H1 (cell line): ENCODE data around the gene ARMH4.

Source experiments
- ATF3 ChIP-seq: IDR thresholded peaks from 2 replicates; pipeline ENCODE4 v1.6.1; 2011; ENCODE audit warnings: low read depth, mild to moderate bottlenecking, low read length; ENCODE audit not compliant: insufficient read depth
- CHD7 ChIP-seq: fragments of 300-600 bp; sonication (generic); IDR thresholded peaks from 2 replicates; pipeline ENCODE4 v1.7.1; 2012; ENCODE audit warnings: low read length, moderate library complexity, mild to moderate bottlenecking, inconsistent platforms; ENCODE audit not compliant: insufficient replicate concordance
- E2F6 ChIP-seq: IDR thresholded peaks from 2 replicates; pipeline ENCODE4 v1.6.1; 2012; ENCODE audit warnings: inconsistent platforms
- EP300 ChIP-seq, 2 experiments: IDR thresholded peaks; 1 replicate in 1 of 2; 2 replicates in 1 of 2; pipeline ENCODE4 v1.6.1; 2011 to 2012; ENCODE audit warnings: low read depth in 2 of 2, low read length in 2 of 2, mild to moderate bottlenecking in 2 of 2, borderline replicate concordance in 1 of 2, inconsistent platforms in 1 of 2, moderate library complexity in 1 of 2
- GABPA ChIP-seq: IDR thresholded peaks from 2 replicates; pipeline ENCODE4 v1.6.1; 2011; ENCODE audit warnings: mild to moderate bottlenecking, low read length, moderate library complexity, borderline replicate concordance; ENCODE audit not compliant: insufficient read depth
- JUND ChIP-seq: IDR thresholded peaks from 2 replicates; pipeline ENCODE4 v1.6.1; 2011; ENCODE audit warnings: mild to moderate bottlenecking, improper control_type of control experiment, low read length
- POLR2A ChIP-seq, 2 experiments: IDR thresholded peaks; 1 replicate in 1 of 2; 2 replicates in 1 of 2; pipeline ENCODE4 v1.6.1; 2011; ENCODE audit warnings: low read depth in 2 of 2, low read length in 2 of 2, mild to moderate bottlenecking in 2 of 2; ENCODE audit errors: control extremely low read depth in 1 of 2
- POLR2AphosphoS5 ChIP-seq: IDR thresholded peaks from 2 replicates; pipeline ENCODE4 v1.6.1; 2011; ENCODE audit warnings: low read depth, low read length
- RAD21 ChIP-seq, 2 experiments: IDR thresholded peaks in 1 of 2; conservative IDR thresholded peaks in 1 of 2; 2 replicates each; pipeline ENCODE4 v1.6.1; 2011; ENCODE audit warnings: low read depth in 2 of 2, low read length in 2 of 2, improper control_type of control experiment in 1 of 2, inconsistent platforms in 1 of 2, mild to moderate bottlenecking in 1 of 2, moderate library complexity in 1 of 2
- RBBP5 ChIP-seq: IDR thresholded peaks from 2 replicates; pipeline ENCODE4 v1.7.1; 2012; ENCODE audit warnings: low read depth, mild to moderate bottlenecking, inconsistent platforms, low read length, moderate library complexity, borderline replicate concordance
- RFX5 ChIP-seq: IDR thresholded peaks from 2 replicates; pipeline ENCODE4 v1.6.1; 2011; ENCODE audit warnings: low read depth, low read length, improper control_type of control experiment, borderline replicate concordance
- ZNF274 ChIP-seq: IDR thresholded peaks from 2 replicates; pipeline ENCODE4 v1.7.0; 2012; ENCODE audit warnings: low read length, borderline replicate concordance; ENCODE audit errors: extremely low read depth
- TF ChIP-seq, protein P1 (sequence below), 3 experiments: IDR thresholded peaks; 1 replicate in 2 of 3; 2 replicates in 1 of 3; pipeline versions ENCODE4 v1.5.1 to v1.6.1; 2011; ENCODE audit warnings: low read length in 3 of 3, mild to moderate bottlenecking in 3 of 3, inconsistent platforms in 2 of 3, low read depth in 1 of 3, moderate library complexity in 1 of 3; ENCODE audit not compliant: insufficient read depth in 1 of 3; ENCODE audit errors: control extremely low read depth in 1 of 3

GRCh38 chr14:58085877-58086276, 66.1 kb downstream of the ARMH4 start:
- TF ChIP-seq ATF3 (no peak), EP300 (IDR thresholded peaks at IDR 0.05; ENCODE audit: borderline replicate concordance in 1 of 2, low read depth in 2 of 2, low read length in 2 of 2) (no peak), CHD7 (no peak), POLR2A (IDR thresholded peaks at IDR 0.05; ENCODE audit: control extremely low read depth in 1 of 2, low read depth in 2 of 2, low read length in 2 of 2) (no peak), GABPA (no peak), JUND (no peak), RAD21 (IDR thresholded peaks at IDR 0.05 in 1 of 2, conservative IDR thresholded peaks at IDR 0.05 in 1 of 2; ENCODE audit: low read depth in 2 of 2, low read length in 2 of 2) (no peak), E2F6 (no peak), RFX5 (no peak), RBBP5 (no peak), ZNF274 (no peak), POLR2AphosphoS5 (no peak)
- TF ChIP-seq, protein P1, sequence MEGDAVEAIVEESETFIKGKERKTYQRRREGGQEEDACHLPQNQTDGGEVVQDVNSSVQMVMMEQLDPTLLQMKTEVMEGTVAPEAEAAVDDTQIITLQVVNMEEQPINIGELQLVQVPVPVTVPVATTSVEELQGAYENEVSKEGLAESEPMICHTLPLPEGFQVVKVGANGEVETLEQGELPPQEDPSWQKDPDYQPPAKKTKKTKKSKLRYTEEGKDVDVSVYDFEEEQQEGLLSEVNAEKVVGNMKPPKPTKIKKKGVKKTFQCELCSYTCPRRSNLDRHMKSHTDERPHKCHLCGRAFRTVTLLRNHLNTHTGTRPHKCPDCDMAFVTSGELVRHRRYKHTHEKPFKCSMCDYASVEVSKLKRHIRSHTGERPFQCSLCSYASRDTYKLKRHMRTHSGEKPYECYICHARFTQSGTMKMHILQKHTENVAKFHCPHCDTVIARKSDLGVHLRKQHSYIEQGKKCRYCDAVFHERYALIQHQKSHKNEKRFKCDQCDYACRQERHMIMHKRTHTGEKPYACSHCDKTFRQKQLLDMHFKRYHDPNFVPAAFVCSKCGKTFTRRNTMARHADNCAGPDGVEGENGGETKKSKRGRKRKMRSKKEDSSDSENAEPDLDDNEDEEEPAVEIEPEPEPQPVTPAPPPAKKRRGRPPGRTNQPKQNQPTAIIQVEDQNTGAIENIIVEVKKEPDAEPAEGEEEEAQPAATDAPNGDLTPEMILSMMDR (IDR thresholded peaks at IDR 0.05; ENCODE audit: control extremely low read depth in 1 of 3, insufficient read depth in 1 of 3, low read depth in 1 of 3, low read length in 3 of 3) = no peak
